Upper lobe of left lung (tissue), 4 donors: ENCODE measurements around the gene LRIT2.

ENCODE experiments used
- CTCF ChIP-seq, 6 experiments: fragments of 450-650 bp in 4 of 6; fragments of 200-600 bp in 2 of 6; sonication (generic) in 2 of 6; IDR thresholded peaks; one replicate each; pipeline ENCODE4 v1.5.1; 2016 to 2019; ENCODE audit warnings: antibody characterized with exemption in 6 of 6
- POLR2A ChIP-seq, 4 donors: fragments of 450-650 bp; IDR thresholded peaks; one replicate each; pipeline ENCODE4 v1.5.1; 2016 to 2017; ENCODE audit warnings: antibody characterized with exemption in 4 of 4, mild to moderate bottlenecking in 2 of 4
- POLR2AphosphoS5 ChIP-seq, 2 donors: sonication (generic); formaldehyde crosslinking; IDR thresholded peaks; one replicate each; pipeline ENCODE4 v1.5.1; 2017; ENCODE audit warnings: antibody characterized with exemption in 2 of 2

GRCh38 chr10:84179059-84179710 is 46.2 kb downstream of the LRIT2 start:
- no peak for TF ChIP-seq CTCF (IDR thresholded peaks at IDR 0.05)
- TF ChIP-seq POLR2AphosphoS5 (IDR thresholded peaks at IDR 0.05), result no peak
- no peak for TF ChIP-seq POLR2A (IDR thresholded peaks at IDR 0.05)
